Glutamatergic neuron (in vitro differentiated cells): ENCODE measurements around the gene KCTD2. TPM values are rescaled to one million over a fixed set of nuclear protein-coding genes. Genes with fewer than 3 reads are reported as not detected.
"Not testable (repeated sequence)": the region's sequence is repeated elsewhere in the genome, so short reads cannot be mapped to it uniquely, and the experiment has no call there.

Experiments used
- DNase-seq: peaks from one replicate; pipeline ENCODE4 v3.0.0; 2022
- H3K27ac Mint-ChIP-seq: one replicate; pipeline ENCODE4 v1.8.0; 2020; ENCODE audit warnings: mild to moderate bottlenecking, mixed read lengths, inconsistent platforms; ENCODE audit not compliant: unreplicated experiment
- H3K27me3 Mint-ChIP-seq: one replicate; pipeline ENCODE4 v1.8.0; 2020; ENCODE audit warnings: mild to moderate bottlenecking, moderate library complexity, mixed read lengths, inconsistent platforms; ENCODE audit not compliant: unreplicated experiment
- H3K36me3 Mint-ChIP-seq: one replicate; pipeline ENCODE4 v1.8.0; 2020; ENCODE audit warnings: mild to moderate bottlenecking, mixed read lengths, inconsistent platforms; ENCODE audit not compliant: unreplicated experiment
- H3K4me1 Mint-ChIP-seq: one replicate; pipeline ENCODE4 v1.8.0; 2020; ENCODE audit warnings: mild to moderate bottlenecking, low read depth, mixed read lengths, inconsistent platforms; ENCODE audit not compliant: unreplicated experiment
- H3K4me3 Mint-ChIP-seq: one replicate; pipeline ENCODE4 v1.8.0; 2020; ENCODE audit warnings: mild to moderate bottlenecking, mixed read lengths, inconsistent platforms; ENCODE audit not compliant: unreplicated experiment
- H3K9me3 Mint-ChIP-seq: one replicate; pipeline ENCODE4 v1.8.0; 2020; ENCODE audit warnings: mild to moderate bottlenecking, moderate library complexity, mixed read lengths, inconsistent platforms; ENCODE audit not compliant: unreplicated experiment
- total RNA-seq: library from RNA; stranded (reverse); fragmentation: NEBNext Ultra II Directional; extraction: Animal tissue kit (Norgen Biotek cat#: 25700); gene quantifications from one replicate; pipeline ENCODE4 v1.2.1, GENCODE V29; 2021; ENCODE audit not compliant: unreplicated experiment
- TF ChIP-seq, protein P1 (sequence below): fragments of 200-600 bp; sonication (generic); IDR thresholded peaks from one replicate; pipeline ENCODE4 v1.5.0; 2021; ENCODE audit not compliant: partially characterized antibody, unreplicated experiment

The KCTD2 gene
- total RNA-seq, 1 donor from 2014 or later = 23.4 TPM

DNA sequence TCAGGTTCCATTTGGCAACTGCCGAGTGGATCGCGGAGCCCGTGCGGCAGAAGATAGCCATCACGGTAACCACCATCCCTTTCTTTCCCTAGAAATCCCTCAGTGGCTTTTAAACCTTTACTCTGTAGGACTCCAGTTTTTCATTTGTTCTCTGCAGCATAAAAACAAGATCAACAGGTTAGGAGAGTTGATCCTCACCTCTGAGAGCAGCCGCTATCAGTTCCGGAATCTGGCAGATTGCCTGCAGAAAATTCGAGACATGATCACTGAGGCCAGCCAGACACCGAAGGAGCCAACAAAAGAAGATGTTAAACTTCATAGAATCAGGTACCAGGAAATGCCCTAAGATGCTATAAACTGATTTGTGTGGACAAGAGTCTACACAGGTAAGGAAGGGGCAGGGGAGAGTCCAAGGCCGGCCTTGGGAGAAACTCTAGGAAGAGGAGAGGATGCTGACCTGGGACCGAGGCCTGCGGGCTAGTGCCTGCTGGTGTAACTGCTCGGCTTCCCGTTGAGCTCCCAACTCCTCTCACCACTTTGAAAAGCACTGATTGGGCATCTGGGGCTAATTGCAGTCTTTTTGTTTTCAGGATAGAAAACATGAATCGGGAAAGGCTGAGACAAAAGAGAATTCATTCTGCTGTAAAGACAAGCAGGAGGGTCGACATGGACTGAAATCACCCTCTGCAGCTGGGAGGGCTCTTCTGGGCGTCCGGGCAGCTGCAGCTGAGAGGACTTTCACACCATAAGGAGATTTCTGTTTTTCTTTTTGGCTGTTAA is 26.5 kb upstream of the KCTD2 start:
- H3K4me3 Mint-ChIP-seq = no peak overlapping the region

DNA sequence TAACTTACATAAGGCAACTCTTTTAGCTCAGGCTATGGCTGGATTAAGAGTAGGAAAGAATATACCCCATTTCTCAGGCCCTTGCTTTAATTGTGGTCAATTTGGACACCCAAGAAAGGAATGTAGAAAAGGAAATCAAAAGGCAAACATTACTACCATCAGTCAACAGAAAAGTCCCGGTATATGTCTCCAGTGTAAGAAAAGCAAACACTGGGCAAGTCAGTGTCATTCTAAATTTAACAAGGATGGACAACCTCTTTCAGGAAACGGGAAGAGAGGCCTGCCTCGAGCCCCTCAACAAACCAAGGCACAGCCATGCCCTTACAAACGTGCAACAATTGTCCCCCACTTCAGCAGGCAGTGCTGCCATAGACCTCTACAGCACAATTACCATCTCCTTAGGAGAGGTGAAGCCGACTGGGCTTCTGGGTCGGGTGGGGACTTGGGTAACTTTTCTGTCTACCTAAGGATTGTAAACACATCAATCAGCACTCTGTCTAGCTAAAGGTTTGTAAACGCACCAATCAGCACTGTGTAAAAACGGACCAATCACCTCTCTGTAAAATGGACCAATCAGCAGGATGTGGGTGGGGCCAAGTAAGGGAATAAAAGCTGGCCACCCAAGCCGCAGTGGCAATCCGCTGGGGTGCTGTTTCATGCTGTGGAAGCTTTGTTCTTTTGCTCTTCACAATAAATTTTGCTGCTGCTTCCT is 22.2 kb upstream of the KCTD2 start:
- H3K36me3 Mint-ChIP-seq = peaks cover 9% of the 10 kb centered on the region
- peaks cover 5% of the 10 kb centered on the region for H3K27me3 Mint-ChIP-seq
- no peaks in the 10 kb centered on the region for H3K4me1 Mint-ChIP-seq
- no peak overlapping the region for H3K4me3 Mint-ChIP-seq
- H3K9me3 Mint-ChIP-seq = peaks cover 3% of the 10 kb centered on the region
- no peak overlapping the region for H3K27ac Mint-ChIP-seq
- TF ChIP-seq, protein P1, sequence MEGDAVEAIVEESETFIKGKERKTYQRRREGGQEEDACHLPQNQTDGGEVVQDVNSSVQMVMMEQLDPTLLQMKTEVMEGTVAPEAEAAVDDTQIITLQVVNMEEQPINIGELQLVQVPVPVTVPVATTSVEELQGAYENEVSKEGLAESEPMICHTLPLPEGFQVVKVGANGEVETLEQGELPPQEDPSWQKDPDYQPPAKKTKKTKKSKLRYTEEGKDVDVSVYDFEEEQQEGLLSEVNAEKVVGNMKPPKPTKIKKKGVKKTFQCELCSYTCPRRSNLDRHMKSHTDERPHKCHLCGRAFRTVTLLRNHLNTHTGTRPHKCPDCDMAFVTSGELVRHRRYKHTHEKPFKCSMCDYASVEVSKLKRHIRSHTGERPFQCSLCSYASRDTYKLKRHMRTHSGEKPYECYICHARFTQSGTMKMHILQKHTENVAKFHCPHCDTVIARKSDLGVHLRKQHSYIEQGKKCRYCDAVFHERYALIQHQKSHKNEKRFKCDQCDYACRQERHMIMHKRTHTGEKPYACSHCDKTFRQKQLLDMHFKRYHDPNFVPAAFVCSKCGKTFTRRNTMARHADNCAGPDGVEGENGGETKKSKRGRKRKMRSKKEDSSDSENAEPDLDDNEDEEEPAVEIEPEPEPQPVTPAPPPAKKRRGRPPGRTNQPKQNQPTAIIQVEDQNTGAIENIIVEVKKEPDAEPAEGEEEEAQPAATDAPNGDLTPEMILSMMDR = no peak
- no peak for DNase-seq

More for the DNA sequence above, 26.5 kb upstream of the KCTD2 start:
- TF ChIP-seq, protein P1 = no peak
- Mint-ChIP-seq H3K36me3 (no peaks in the 10 kb centered on the region), H3K27me3 (peaks cover 1% of the 10 kb centered on the region), H3K27ac (no peak overlapping the region), H3K4me1 (no peaks in the 10 kb centered on the region), H3K9me3 (no peaks in the 10 kb centered on the region)
- no peak for DNase-seq

DNA sequence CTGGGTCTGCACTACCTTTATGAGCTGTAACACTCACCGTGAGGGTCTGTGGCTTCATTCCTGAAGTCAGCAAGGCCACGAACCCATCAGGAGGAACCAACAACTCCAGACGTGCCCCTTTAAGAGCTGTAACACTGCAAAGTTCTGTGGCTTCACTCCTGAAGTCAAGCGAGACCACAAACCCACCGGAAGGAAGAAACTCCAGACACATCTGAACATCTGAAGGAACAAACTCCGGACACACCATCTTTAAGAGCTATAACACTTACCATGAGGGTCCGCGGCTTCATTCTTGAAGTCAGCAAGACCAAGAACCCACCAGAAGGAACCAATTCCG is 21.7 kb upstream of the KCTD2 start:
- not testable (repeated sequence) for H3K36me3 Mint-ChIP-seq, H3K27ac Mint-ChIP-seq, H3K27me3 Mint-ChIP-seq, DNase-seq, H3K4me1 Mint-ChIP-seq, H3K9me3 Mint-ChIP-seq, H3K4me3 Mint-ChIP-seq

DNA sequence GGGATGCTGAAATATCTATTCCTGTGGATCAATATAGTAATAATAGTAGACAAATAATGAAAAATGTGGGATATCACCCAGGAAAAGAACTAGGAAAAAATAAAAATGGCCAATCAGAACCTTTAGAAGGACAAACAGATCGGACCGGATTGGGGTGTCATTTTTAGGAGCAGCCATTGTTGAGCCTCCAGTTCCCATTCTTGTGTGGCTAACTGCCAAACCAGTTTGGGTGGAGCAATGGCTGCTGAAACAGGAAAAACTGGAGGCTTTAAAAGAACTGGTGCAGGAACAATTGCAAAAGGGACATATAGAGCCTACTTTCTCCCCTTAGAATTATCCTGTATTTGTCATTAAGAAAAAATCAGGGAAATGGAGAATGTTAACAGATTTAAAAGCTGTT is 20.4 kb upstream of the KCTD2 start:
- Mint-ChIP-seq H3K9me3 (peaks cover 13% of the 10 kb centered on the region), H3K4me3 (peak overlapping the region; percentile 15)
- not testable (repeated sequence) for H3K27ac Mint-ChIP-seq, H3K4me1 Mint-ChIP-seq, H3K36me3 Mint-ChIP-seq, H3K27me3 Mint-ChIP-seq, DNase-seq

DNA sequence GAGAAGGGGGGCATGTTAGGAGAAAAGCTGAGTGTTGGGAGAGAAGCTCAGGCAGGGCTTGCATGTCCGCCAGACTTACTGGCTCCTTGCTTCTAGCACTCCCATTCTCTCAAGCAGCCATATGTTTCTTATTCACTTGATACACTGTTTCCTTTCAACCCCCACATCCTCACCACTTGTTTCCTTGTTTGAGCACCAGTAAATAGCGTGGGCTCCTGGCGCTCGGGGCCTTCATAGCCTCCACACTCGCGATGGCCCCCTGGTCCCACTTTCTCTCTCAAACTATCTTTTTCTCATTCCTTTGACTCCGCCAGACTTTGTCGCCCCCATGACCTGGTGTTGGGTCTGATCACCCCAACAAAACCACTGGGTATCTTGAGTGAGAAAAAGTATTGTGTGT is 16.9 kb upstream of the KCTD2 start:
- H3K27ac Mint-ChIP-seq = no peak overlapping the region
- no peak overlapping the region for H3K4me3 Mint-ChIP-seq
- TF ChIP-seq, protein P1 = no peak
- peaks cover 1% of the 10 kb centered on the region for H3K4me1 Mint-ChIP-seq
- H3K9me3 Mint-ChIP-seq = peaks cover 34% of the 10 kb centered on the region
- no peak for DNase-seq
- peaks cover 10% of the 10 kb centered on the region for H3K36me3 Mint-ChIP-seq
- peaks cover 33% of the 10 kb centered on the region for H3K27me3 Mint-ChIP-seq
